Spinal cord (tissue), 10 donors: ENCODE data around the gene DAND5. TPM values are rescaled to one million over a fixed set of nuclear protein-coding genes. Genes with fewer than 3 reads are reported as not detected.

Source experiments
- DNase-seq, 6 donors: peaks; one replicate each; pipeline versions ENCODE4 v3.0.0 to v3.0.0-alpha.2; 2013 to 2015; ENCODE audit warnings: low spot score in 6 of 6, low read depth in 4 of 6
- H3K27ac ChIP-seq: one replicate; pipeline ENCODE4 v1.5.1; 2013; ENCODE audit warnings: low read depth, low read length, control low read depth
- H3K27me3 ChIP-seq: one replicate; pipeline ENCODE4 v1.6.1; 2013; ENCODE audit warnings: low read length; ENCODE audit not compliant: control insufficient read depth, insufficient read depth
- H3K36me3 ChIP-seq: one replicate; pipeline ENCODE4 v1.6.1; 2013; ENCODE audit warnings: low read length; ENCODE audit not compliant: control insufficient read depth, insufficient read depth
- H3K4me1 ChIP-seq: one replicate; pipeline ENCODE4 v1.6.1; 2013; ENCODE audit warnings: low read length; ENCODE audit not compliant: control insufficient read depth, insufficient read depth
- H3K4me3 ChIP-seq: one replicate; pipeline ENCODE4 v1.5.1; 2013; ENCODE audit warnings: low read depth, low read length, control low read depth
- H3K9me3 ChIP-seq: one replicate; pipeline ENCODE4 v1.6.1; 2013; ENCODE audit warnings: low read length; ENCODE audit not compliant: control insufficient read depth, insufficient read depth
- WGBS: methylation state at CpG from one replicate; pipeline ENCODE4 v1.1.5; 2013; ENCODE audit warnings: missing lambda C conversion rate; ENCODE audit not compliant: insufficient coverage; 5-methylcytosine and 5-hydroxymethylcytosine counted together
- polyA plus RNA-seq, 2 donors: library from polyadenylated mRNA; unstranded; fragments of 120-200 nt; gene quantifications; one replicate each; pipeline ENCODE4 v1.2.1, GENCODE V29; 2013; ENCODE audit not compliant: insufficient read length in 2 of 2
- total RNA-seq, 2 donors: library from RNA; depleted of rRNA in 1 of 2; stranded (reverse); fragments of 120-200 nt in 1 of 2; fragments of >200 nt in 1 of 2; gene quantifications; one replicate each; pipeline versions ENCODE4 v1.2.3 to v1.2.4, GENCODE V29; 2013 to 2014
- donor health status: healthy.

The DAND5 gene
- total and polyA plus RNA-seq, 4 donors, result 0.28 to 0.49 (median 0.44) TPM; not detected in 1

GRCh38 chr19:13006431-13007281 lies 37.3 kb downstream of the DAND5 start:
- DNase-seq, result peak in 2 of 6 donors; percentile 59 to 88
- peak overlapping the region; percentile 67 for H3K27ac ChIP-seq
- H3K4me3 ChIP-seq, result no peak overlapping the region
- H3K4me1 ChIP-seq, result peaks cover 100% of the 10 kb centered on the region
- 42% methylated on average over 22 of the region's 28 CpGs for WGBS
- peaks cover 45% of the 10 kb centered on the region for H3K27me3 ChIP-seq
- H3K9me3 ChIP-seq, result no peaks in the 10 kb centered on the region
- H3K36me3 ChIP-seq, result peaks cover 29% of the 10 kb centered on the region

GRCh38 chr19:13007292-13008045 lies 38.1 kb downstream of the DAND5 start:
- WGBS, result 47% methylated on average over 9 of the region's 17 CpGs
- Histone ChIP-seq H3K36me3 (peaks cover 38% of the 10 kb centered on the region), H3K4me1 (peaks cover 100% of the 10 kb centered on the region), H3K4me3 (no peak overlapping the region), H3K27me3 (peaks cover 51% of the 10 kb centered on the region), H3K9me3 (no peaks in the 10 kb centered on the region), H3K27ac (peak overlapping the region; percentile 67)
- peak in 2 of 6 donors; percentile 49 to 79 for DNase-seq

- Histone ChIP-seq H3K27me3 (peaks cover 68% of the 10 kb centered on the region), H3K4me1 (peaks cover 100% of the 10 kb centered on the region)
Observed at GRCh38 chr19:13008926-13009787, 39.8 kb downstream of the DAND5 start.

GRCh38 chr19:13010038-13010991 lies 40.9 kb downstream of the DAND5 start:
- peak in 1 of 6 donors; percentile 64 for DNase-seq
- H3K27me3 ChIP-seq, result peaks cover 79% of the 10 kb centered on the region
- no peak overlapping the region for H3K4me3 ChIP-seq

More at GRCh38 chr19:13008926-13009787, 39.8 kb downstream of the DAND5 start:
- no peak overlapping the region for H3K27ac ChIP-seq
- H3K4me3 ChIP-seq, result no peak overlapping the region
- DNase-seq, result peak in 1 of 6 donors; percentile 93
- no peaks in the 10 kb centered on the region for H3K9me3 ChIP-seq
- H3K36me3 ChIP-seq, result peaks cover 34% of the 10 kb centered on the region
- 63% methylated on average over 20 of the region's 28 CpGs for WGBS

GRCh38 chr19:13010992-13011652 lies 41.7 kb downstream of the DAND5 start:
- H3K4me1 ChIP-seq, result peaks cover 96% of the 10 kb centered on the region
- 37% methylated on average over 6 of the region's 39 CpGs for WGBS
- no peak overlapping the region for H3K4me3 ChIP-seq
- DNase-seq, result peak in 1 of 6 donors; percentile 66
- peak overlapping the region; percentile 96 for H3K27ac ChIP-seq
- H3K9me3 ChIP-seq, result no peaks in the 10 kb centered on the region
- peaks cover 84% of the 10 kb centered on the region for H3K27me3 ChIP-seq
- H3K36me3 ChIP-seq, result peaks cover 28% of the 10 kb centered on the region

More at GRCh38 chr19:13010038-13010991, 40.9 kb downstream of the DAND5 start:
- peaks cover 99% of the 10 kb centered on the region for H3K4me1 ChIP-seq
- WGBS, result 30% methylated on average over 58 of the region's 62 CpGs
- H3K27ac ChIP-seq, result peak overlapping the region; percentile 16
- H3K36me3 ChIP-seq, result peaks cover 32% of the 10 kb centered on the region
- no peaks in the 10 kb centered on the region for H3K9me3 ChIP-seq

GRCh38 chr19:13011653-13012389 lies 42.4 kb downstream of the DAND5 start:
- peak overlapping the region; percentile 96 for H3K27ac ChIP-seq
- H3K4me3 ChIP-seq, result no peak overlapping the region
- peaks cover 96% of the 10 kb centered on the region for H3K4me1 ChIP-seq

GRCh38 chr19:13012390-13012689 lies 43.0 kb downstream of the DAND5 start:
- WGBS, result 12% methylated on average over 18 of the region's 23 CpGs
- no peak for DNase-seq
- peaks cover 96% of the 10 kb centered on the region for H3K4me1 ChIP-seq
- no peak overlapping the region for H3K4me3 ChIP-seq
- H3K27ac ChIP-seq, result peak overlapping the region; percentile 96
- H3K9me3 ChIP-seq, result no peaks in the 10 kb centered on the region
- H3K27me3 ChIP-seq, result peaks cover 87% of the 10 kb centered on the region
- H3K36me3 ChIP-seq, result peaks cover 28% of the 10 kb centered on the region

More at GRCh38 chr19:13011653-13012389, 42.4 kb downstream of the DAND5 start:
- DNase-seq, result peak in 1 of 6 donors; percentile 63
- Histone ChIP-seq H3K9me3 (no peaks in the 10 kb centered on the region), H3K36me3 (peaks cover 28% of the 10 kb centered on the region), H3K27me3 (peaks cover 87% of the 10 kb centered on the region)
- WGBS, result 29% methylated on average over 54 of the region's 54 CpGs
